Erythroblast (primary cell): ENCODE results near the gene RYR1.

Experiments
- GATA1 ChIP-seq: IDR thresholded peaks from 2 replicates; pipeline ENCODE4 v1.6.1; 2011; ENCODE audit warnings: low read depth, mild to moderate bottlenecking, control low read depth, low read length, moderate library complexity
- POLR2A ChIP-seq: IDR thresholded peaks from 2 replicates; pipeline ENCODE4 v1.6.1; 2011; ENCODE audit warnings: mild to moderate bottlenecking, low read length

DNA sequence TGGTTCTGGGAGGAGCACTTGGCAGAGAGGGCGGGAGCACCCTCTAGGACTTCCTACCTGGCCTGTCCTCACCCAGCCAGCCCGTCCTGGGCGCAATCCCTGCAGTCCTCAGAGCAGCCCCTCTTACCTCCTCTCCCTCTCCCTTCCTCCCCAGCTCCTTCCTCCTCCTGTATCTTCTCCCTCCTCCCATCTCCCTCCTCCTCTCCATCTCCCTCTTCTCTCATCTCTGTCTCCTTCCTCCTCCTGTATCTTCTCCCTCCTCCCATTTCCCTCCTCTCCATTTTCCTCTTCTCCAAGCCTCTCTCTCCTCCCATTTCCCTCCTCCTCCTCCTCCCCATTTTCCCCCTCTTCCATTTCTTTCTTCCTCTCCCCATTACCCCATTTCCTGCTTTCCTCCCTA lies 89.8 kb downstream of the RYR1 start:
- TF ChIP-seq POLR2A (no peak), GATA1 (no peak)
